Activated CD4-positive, alpha-beta T cell treated with anti-CD3 and anti-CD28 coated beads, Interleukin-2, amount 50 U/mL, for 1 hour (primary cell): Measurements from ENCODE around the gene RASAL2.
"Not testable (repeated sequence)": the region's sequence is repeated elsewhere in the genome, so short reads cannot be mapped to it uniquely, and the experiment has no call there.

ENCODE experiments used
- DNase-seq: peaks from one replicate; pipeline ENCODE4 v3.0.0-alpha.2; 2020

RASAL2 gene

DNA sequence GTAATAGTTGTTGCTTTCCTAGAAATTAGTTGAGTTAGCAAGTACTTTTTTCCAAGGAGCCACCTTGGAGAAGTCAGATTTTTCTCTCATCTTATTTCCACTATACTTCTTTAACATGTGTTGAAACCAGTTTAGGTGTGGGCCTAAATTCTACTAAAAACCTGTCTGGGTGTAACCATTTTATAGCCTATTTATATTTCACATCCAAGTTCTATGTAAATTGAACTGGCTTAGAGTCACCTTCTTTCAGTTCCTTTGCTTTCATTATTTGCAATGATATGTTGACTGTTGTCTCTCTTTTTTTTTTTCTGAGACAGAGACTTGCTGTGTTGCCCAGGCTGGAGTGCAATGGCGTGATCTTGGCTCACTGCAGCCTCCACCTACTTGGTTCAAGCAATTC is 207.2 kb downstream of the RASAL2 start:
- no peak for DNase-seq

DNA sequence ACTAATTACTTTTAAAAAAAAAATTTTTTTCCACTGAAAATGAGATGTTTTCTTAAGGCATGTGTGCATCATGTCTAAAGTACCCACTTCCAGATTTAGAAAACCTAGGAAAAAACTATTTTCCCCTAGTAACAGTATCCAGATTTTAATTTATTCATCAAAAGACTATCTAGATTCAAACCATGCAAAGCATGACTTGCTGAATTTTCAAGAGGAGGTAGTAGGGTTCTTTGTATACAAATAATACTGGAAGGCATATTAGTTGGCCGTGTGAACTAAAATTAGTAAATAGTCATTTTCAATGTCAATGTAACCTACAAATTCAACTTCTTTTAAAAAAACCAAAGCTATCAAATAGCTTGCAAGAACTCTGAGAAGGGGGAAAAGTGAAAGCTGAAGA is 213.4 kb downstream of the RASAL2 start:
- no peak for DNase-seq

DNA sequence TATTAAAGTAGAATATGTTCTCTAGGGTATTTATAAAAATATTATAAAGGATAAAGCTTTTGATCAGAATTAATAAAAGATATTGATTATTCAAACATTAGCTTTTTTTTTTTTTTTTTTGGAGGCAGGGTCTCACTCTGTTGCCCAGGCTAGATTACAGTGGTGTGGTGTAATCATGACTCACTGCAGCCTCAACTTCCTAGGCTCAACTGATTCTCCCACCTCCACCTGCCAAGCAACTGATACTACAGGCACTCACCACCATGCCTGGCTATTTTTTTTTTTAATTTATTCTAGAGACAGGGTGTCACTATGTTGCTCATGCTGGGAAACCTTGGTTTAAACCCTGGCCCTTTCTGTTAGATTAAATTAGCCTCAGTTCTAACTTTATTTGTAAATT is 214.5 kb downstream of the RASAL2 start:
- DNase-seq: no peak

DNA sequence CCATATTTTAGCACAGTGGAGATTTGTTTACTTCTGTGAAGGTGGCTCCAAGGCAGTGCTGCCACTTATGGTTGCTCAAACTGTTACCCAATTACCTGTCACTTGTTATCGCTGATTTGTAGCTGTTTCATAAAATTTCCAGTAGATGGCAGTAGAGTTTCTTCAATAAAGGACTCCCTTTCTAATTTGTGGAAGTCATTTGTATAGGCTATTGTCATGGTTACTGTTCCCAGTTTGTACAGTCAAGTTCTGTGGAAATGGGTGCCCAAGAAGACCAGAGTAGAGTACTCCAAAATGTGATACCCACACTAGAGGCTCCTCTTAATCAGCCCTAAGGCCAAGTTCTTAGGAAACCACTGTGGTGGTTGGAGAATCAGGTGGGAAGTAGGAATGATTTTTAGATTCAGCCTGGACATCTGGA is 216.8 kb downstream of the RASAL2 start:
- DNase-seq: no peak

DNA sequence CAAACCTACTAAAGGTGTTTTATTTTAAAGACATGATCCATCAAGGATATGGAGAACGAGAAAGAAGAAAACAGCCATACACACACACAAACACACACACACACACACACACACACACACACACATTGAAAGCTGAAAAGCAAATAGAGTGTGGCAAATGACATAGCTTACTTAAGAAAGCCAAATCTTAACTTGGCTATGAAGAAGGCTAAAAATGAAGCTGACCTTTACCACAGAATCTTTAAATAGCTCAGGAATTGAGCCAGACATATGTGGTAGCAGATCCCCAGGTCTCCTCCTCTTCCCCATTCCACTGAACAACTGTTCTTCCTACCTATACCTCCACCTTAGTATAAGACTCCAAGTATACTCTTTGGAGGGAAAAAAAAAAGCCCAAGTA is 217.3 kb downstream of the RASAL2 start:
- no peak for DNase-seq

DNA sequence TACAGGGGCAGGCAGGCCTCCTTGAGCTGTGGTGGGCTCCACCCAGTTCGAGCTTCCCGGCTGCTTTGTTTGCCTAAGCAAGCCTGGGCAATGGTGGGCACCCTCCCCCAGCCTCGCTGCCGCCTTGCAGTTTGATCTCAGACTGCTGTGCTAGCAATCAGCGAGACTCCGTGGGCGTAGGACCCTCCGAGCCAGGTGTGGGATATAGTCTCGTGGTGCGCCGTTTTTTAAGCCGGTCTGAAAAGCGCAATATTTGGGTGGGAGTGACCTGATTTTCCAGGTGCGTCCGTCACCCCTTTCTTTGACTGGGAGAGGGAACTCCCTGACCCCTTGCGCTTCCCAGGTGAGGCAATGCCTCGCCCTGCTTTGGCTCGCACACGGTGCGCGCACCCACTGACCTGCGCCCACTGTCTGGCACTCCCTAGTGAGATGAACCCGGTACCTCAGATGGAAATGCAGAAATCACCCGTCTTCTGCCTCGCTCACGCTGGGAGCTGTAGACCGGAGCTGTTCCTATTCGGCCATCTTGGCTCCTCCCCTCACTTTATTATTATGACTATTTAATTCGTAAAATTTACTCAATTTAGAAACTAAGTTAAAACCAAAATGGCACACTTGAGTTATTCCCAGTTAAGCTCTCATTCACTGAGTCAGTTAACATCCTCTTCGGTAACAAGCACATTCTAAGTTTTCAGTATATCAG is 226.5 kb downstream of the RASAL2 start:
- DNase-seq: not testable (repeated sequence)

DNA sequence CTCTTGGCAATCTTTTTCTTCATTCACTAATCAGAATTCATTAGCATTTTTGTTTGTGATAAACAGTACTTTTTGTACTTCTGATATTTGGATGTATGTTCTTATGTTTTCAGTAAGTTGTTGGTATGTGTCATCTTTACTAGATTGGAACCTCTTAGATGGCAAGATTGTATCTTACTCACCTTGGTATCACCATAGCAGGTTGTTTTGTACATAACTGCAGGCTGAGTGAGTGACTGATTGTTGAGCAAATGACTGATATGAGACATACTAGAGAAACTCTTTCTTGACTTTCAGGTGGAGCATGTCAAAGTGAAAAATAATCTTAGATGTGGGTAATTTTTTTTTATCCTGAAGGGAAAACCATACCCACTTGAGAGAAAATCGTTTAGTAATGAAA is 229.2 kb downstream of the RASAL2 start:
- no peak for DNase-seq

DNA sequence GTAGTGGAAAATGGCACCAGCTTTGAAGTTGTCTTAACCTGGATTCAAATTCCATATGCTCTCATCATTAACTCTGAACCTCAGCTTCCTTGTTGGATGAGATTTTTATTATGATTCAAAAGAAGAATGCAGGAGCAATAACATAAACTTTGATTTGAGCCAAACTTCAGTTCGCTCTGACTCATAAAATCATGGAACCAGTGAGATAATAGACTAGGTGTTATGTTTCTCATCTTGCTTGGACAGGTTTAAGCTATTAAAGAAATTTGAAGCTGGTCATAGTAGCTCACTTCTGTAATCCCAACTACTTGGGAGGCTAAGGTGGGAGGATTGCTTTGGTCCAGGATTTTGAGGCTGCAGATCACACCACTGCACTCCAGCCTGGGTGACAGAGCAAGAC is 230.1 kb downstream of the RASAL2 start:
- no peak for DNase-seq

DNA sequence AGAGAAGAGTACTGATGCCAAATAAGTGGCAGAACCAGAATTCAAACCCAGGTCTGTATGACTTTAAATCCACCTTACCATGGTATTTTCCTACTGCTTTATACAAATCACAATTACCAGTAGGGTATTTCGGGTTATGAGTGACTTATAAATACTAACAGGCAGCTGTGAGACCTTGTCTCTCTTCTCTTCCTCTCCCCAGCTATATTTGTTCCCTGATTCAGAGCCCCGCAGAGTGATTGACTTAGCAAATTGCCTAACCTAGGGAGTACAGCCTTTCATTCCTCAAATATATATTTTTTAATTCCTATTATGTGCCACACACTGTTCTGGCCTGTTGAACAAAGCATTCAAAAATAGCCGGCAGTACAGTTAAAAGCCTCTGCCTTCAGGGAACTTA is 234.8 kb downstream of the RASAL2 start:
- no peak for DNase-seq

DNA sequence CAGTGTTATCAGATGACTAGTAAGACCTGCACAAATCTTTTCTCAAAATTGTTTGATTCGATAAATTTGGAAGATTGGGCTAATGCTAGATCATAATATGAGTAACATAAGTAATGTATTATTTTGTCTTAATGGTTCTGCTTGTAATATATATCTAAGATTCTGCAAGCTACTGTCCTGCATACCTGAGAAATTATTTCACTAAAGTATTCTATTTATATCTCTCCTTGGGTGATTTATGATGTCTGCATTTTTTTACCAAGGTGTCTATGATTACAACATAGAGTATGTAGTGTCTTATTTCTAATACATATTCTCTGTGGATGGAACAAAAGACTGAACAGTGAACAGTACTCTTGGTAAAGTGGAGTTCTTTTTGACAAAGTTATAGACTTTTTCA is 236.2 kb downstream of the RASAL2 start:
- DNase-seq: no peak

DNA sequence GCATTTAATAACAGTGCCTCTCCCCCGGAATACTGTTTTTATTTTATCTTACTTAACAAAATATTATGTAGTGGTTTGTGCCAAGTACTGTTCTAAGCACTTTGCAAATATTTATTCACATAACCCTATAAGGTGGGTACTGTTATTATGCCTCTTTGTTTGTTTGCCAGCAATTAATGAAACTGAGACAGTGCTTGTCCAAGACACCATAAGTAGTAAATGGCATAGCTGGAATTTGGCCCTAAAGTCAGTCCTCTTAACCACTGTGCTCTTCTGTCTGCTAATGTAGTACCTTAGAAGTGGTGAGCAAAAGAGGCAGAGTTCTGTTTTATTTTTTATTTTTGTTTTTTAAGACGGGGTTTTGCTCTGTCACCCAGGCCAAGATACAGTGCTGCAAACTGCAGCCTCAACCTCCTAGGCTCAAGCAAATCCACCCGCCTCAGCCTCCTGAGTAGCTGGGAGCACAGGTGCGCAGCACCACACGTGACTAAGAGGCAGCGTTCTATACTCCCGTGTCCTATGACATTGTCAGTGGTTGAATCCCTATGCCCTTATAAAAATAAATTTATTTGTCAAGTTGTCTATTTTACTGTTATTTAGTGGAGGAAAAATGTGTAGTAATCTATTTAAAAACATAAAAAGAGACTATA is 237.1 kb downstream of the RASAL2 start:
- DNase-seq: no peak

DNA sequence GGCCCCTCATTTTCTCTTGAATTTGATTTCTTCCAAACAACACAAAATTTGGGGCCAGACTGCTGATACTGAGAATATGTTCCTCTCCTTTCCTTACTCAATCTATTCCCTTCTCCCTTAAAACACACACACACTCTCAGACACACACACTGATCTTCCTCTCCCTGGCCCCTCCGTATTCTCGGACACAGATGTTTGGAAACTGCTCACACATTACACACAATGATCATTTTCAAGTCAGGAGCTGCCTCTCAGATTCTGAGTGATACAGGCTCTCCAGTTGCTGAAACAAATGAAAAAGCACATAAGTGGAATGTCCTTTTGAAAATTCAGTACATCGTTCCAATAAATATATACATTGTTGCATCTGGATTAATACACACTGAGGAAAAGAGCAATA is 241.5 kb downstream of the RASAL2 start:
- DNase-seq: no peak

DNA sequence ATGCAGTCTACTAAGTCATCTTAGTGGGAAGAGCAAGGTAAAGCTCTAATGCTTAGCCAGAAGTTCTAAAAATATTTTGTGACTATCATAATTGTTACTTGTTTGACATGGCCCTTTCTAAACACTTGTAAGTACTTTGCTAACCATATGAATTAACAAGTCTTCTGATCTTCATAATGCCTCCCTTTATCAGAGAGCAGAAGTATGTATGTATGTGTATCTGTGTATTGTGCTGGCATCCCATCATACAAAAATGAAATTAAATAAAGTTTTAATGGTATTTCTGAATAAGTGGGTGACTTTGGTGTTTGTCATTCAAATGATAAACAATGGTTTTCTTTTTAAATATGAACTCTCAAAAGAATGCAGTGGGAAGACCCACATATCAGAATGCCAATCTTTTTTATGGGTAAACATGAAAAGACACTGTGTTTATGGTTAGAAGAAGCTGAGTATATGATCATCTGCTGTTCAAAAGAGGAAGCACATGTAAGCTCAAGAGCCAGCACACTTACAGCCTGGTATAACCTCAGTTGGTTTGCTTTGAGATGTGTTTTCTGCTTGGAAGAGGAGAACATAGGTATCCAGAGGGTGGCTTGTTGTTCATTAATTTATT is 243.3 kb downstream of the RASAL2 start:
- no peak for DNase-seq

DNA sequence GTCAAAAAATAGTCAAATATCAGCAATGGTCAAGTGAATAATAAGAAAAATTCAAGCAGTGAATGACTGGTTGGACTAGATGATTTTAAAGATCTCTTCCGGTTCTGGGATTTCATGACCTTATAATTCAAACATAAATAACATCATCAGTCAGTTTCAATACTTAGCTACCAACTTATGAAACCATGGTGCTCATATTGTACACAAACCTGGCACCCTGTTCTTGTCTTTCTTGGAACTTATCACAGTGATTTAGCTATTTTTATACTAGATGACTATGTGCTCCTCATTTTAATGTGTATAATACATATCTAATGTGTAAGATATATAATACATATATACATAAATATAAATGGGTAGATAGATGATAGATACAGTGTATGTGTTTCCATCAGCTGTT is 245.9 kb downstream of the RASAL2 start:
- DNase-seq: no peak

DNA sequence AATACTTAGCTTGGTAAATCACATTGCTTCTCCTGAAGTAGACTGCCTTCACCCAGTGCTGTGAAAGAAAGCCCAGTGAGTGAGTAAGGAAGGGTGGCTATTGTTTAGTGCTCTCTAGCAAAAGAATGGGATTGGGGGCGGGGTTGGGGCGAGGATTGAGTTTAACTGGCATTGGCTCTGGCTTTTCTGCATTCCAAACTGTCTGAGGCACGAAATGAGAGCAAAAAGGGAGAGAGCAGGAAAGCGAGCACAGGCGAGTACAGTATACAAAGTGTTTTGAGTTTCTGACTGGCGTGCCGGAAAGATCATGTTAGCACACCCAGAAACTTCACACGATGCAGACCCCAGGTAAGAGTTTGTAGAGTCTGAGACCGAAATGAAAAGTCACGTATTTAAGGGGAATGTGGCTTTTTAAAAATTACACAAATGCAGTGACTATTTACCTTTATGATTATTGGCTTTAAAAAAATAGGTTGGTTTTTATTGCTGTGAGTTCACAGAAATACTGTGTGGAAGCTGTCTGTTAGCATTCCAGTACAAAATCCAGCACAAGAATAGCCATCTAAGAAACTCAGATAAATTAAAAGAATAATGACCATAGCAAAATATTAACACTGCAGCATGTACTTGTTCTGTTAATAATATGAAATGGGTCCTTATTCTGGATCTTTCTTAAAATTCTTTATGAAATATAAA is 247.5 kb downstream of the RASAL2 start:
- no peak for DNase-seq

DNA sequence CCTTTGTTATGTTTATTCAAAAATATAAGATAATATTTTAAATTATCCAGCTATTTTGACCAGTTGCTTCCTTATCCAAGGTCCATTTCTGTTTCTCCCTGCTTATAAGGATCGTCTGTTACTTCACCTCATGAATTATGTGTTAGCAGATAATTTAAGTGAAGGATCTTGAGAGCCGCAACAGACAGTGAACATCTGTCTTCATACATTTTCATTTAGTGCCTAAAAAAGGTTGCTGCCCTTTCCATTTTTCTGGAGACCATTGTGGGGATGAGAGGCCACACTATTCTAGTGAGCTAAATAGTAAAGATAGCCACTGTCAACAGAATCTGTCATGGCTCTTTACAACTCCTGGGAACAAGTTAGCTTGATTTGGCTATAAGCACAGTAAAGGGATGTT is 248.8 kb downstream of the RASAL2 start:
- no peak for DNase-seq

DNA sequence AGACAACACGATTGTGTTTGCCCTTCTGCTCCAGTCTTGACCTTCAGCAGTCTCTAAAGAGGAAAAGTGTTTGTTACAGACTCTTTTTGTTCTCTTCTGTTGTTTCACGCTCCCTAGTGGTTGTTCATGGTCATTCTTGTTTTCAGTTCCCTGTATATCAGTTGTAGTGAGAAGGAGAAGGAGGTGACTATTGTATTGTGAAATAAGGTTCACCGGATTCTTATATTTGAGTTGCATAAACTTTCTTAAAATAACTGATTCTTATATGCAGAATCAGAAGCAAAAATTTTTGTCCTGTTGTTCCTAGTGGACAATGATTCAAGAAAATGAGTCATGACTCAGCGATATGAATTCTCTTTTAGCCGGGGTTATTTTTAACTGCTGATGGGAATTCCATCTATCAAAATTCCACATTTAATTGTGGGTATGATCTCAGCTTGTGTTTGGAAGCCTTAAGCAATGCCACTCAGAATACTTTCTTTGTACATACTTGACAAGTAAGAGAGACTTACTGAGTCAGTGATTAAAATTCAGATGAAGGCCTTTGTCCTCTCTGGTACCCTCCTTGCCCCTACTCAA is 250.7 kb downstream of the RASAL2 start:
- DNase-seq: no peak

DNA sequence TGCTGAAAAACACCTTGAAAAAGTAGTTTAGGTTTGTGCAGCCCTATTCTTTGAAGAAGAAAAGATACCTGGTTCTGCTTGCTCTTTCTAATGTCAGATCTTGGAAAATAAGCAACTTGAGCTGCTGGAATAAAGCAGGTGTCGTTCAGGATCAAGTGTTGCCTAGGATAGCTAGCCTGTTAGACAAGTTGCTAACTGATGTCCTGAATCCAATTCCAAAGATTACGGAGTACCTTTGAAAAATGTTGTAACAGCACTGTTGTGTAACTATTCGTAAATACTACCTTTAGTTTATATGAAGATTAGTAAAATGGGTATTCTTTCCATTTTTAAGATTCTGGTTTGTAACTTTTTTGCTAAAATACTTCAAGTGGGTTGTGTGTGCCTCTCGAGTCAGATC is 251.3 kb downstream of the RASAL2 start:
- no peak for DNase-seq

DNA sequence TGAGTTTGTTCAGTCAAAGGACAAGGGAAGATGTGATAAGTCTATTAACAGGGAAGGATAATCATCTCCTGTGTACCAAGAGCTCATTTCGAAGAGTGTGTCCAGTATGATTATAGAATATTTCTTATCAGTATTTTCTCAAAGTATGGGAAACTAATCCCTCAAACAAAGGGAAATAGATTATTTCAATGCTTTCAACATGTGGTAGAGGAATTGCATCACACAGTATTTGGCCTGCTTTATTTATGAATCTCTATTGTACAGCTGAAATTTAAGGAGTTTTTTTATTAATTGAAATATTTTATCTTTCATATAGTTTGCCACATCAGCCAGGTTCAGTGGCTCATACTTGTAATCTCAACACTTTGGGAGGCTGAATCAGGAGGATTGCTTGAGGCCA is 251.9 kb downstream of the RASAL2 start:
- DNase-seq: no peak

DNA sequence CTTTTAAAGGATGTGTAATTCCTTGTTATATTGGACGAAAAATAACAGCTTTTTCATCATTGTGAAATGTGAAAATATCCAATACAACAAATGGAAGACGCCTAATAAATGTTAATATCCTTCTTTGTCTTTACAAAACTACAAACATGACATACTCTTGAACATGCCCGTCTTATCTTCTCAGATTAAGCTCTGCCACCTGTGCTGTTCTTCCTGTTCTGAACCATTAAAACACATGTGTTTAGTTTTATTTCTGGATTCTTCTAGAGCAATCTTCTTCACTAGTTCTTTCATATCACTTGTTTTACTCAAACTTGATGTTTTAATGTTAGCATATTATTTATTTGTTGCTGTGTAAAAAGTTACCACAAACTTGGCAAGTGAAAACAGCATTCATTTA is 255.9 kb downstream of the RASAL2 start:
- DNase-seq: no peak

DNA sequence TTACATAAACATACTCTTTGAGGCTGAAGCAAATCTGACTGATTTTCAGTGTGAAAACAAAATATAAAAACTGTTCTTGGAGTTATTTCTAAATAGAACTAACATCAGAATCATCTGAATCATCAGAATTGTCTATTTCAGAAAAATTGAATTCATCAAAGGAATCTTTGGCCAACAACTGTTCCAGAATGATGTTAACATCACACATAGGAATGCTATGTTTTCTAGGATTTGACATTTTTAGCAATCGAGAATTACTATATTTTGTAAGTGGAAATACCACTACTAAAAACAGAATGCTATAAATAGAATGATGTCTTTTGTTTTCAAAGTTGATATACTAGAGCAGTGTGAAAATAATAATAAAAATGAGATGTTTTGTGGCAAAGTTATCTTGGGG is 258.0 kb downstream of the RASAL2 start:
- DNase-seq: not testable (repeated sequence)

DNA sequence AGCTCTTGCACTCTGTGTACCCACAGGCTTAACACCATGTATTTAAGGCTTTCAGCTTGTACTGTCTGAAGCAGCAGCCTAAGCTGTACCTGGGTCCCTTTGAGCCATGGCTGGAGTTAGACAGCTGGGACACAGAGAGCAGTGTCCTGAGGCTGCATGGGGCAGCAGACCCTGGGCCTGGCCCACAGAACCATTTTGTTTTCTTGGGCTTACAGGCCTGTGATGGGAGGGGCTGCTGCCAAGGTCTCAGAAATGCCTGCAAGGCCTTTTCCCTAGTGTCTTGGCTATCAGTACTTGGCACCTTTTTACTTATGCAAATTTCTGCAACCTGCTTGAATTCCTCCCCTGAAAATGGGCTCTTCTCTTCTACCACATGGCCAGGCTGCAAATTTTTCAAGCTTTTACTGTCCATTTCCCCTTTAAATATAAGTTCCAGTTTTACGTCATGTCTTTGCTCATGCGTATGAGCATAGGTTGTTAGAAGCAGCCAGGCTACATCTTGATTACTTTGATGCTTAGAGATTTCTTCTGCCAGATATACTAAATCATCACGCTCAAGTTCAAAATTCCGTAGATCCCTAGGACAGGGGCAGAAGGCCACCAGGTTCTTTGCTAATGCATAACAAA is 259.0 kb downstream of the RASAL2 start:
- DNase-seq: no peak

DNA sequence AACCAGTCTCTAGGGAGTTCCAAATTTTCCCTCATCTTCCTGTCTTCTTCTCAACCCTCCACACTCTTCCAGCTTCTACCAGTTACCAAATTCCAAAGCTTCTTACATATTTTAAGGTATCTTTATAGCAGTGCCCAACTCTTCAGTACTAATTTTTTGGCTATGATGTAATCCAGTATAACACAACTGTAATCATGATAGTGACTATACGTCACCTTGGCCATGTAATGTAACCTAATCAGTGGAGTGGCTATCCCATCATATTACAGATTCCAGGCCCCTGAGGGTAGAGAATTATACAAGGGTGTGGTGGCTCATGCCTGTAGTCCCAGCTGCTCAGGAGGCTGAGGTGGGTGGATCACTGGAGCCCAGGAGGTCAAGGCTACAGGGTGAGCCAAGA is 259.6 kb downstream of the RASAL2 start:
- DNase-seq: no peak
